HFFc6 (cell line): ENCODE results near the gene NDUFS3. TPM values are rescaled to one million over a fixed set of nuclear protein-coding genes. Genes with fewer than 3 reads are reported as not detected.

Experiments
- DNase-seq: peaks from one replicate; pipeline ENCODE4 v3.0.0-alpha.2; 2018
- H3K27ac Mint-ChIP-seq: 2 replicates; pipeline ENCODE4 v1.8.0; 2020; ENCODE audit warnings: mild to moderate bottlenecking, mixed read lengths
- H3K27me3 Mint-ChIP-seq: 2 replicates; pipeline ENCODE4 v1.8.0; 2021; ENCODE audit warnings: mild to moderate bottlenecking, moderate library complexity, mixed read lengths; ENCODE audit not compliant: insufficient read depth
- H3K36me3 Mint-ChIP-seq: 2 replicates; pipeline ENCODE4 v1.8.0; 2021; ENCODE audit warnings: low read depth, mixed read lengths
- H3K4me1 Mint-ChIP-seq: 2 replicates; pipeline ENCODE4 v1.8.0; 2020; ENCODE audit warnings: low read depth, mixed read lengths
- H3K4me3 Mint-ChIP-seq: 2 replicates; pipeline ENCODE4 v1.8.0; 2020; ENCODE audit warnings: mild to moderate bottlenecking, moderate library complexity, mixed read lengths
- H3K9me3 Mint-ChIP-seq: 2 replicates; pipeline ENCODE4 v1.8.0; 2020; ENCODE audit warnings: mild to moderate bottlenecking, mixed read lengths
- CTCF ChIP-seq: fragments of 200-600 bp; sonication (generic); IDR thresholded peaks from 2 replicates; pipeline ENCODE4 v1.5.0; 2021; ENCODE audit warnings: antibody characterized with exemption, mild to moderate bottlenecking
- total RNA-seq, 6 experiments: library from RNA; stranded (reverse); fragmentation: NEBNext Ultra II Directional; extraction: Animal tissue kit (Norgen Biotek cat#: 25700); gene quantifications; 2 replicates in 1 of 6; 3 replicates in 5 of 6; pipeline ENCODE4 v1.2.3, GENCODE V29; 2021

NDUFS3 gene
- total RNA-seq, 6 experiments from 2014 or later = 97.0 to 105 (median 99.8) TPM

GRCh38 chr11:47589584-47589976 lies 10.7 kb downstream of the NDUFS3 start:
- no peak for DNase-seq
- Mint-ChIP-seq H3K9me3 (no peaks in the 10 kb centered on the region), H3K27ac (no peak overlapping the region), H3K4me1 (no peaks in the 10 kb centered on the region), H3K4me3 (no peak overlapping the region), H3K36me3 (peaks cover under 1% of the 10 kb centered on the region; the same call in 1 of the 2 replicates), H3K27me3 (peaks cover 28% of the 10 kb centered on the region)
- no peak for TF ChIP-seq CTCF

GRCh38 chr11:47589977-47590861 lies 11.3 kb downstream of the NDUFS3 start:
- H3K36me3 Mint-ChIP-seq = no peaks in the 10 kb centered on the region
- DNase-seq = no peak
- H3K27me3 Mint-ChIP-seq = peaks cover 31% of the 10 kb centered on the region

GRCh38 chr11:47591764-47592163 lies 12.9 kb downstream of the NDUFS3 start:
- no peaks in the 10 kb centered on the region for H3K4me1 Mint-ChIP-seq
- no peak overlapping the region for H3K4me3 Mint-ChIP-seq
- no peaks in the 10 kb centered on the region for H3K36me3 Mint-ChIP-seq
- no peak for DNase-seq
- H3K9me3 Mint-ChIP-seq = no peaks in the 10 kb centered on the region
- H3K27me3 Mint-ChIP-seq = peaks cover 32% of the 10 kb centered on the region
- TF ChIP-seq CTCF = no peak
- no peak overlapping the region for H3K27ac Mint-ChIP-seq

More at GRCh38 chr11:47589977-47590861, 11.3 kb downstream of the NDUFS3 start:
- H3K9me3 Mint-ChIP-seq = no peaks in the 10 kb centered on the region
- no peak overlapping the region for H3K27ac Mint-ChIP-seq
- no peak for TF ChIP-seq CTCF
- no peaks in the 10 kb centered on the region for H3K4me1 Mint-ChIP-seq
- no peak overlapping the region for H3K4me3 Mint-ChIP-seq

- TF ChIP-seq CTCF = no peak
- Mint-ChIP-seq H3K4me1 (no peaks in the 10 kb centered on the region), H3K27ac (no peak overlapping the region), H3K9me3 (no peaks in the 10 kb centered on the region), H3K27me3 (peaks cover 32% of the 10 kb centered on the region), H3K36me3 (no peaks in the 10 kb centered on the region), H3K4me3 (no peak overlapping the region)
- no peak for DNase-seq
Observed at GRCh38 chr11:47592251-47592650, 13.4 kb downstream of the NDUFS3 start.

- no peaks in the 10 kb centered on the region for H3K36me3 Mint-ChIP-seq
- DNase-seq = no peak
- no peak for TF ChIP-seq CTCF
- H3K27me3 Mint-ChIP-seq = peaks cover 32% of the 10 kb centered on the region
- H3K4me1 Mint-ChIP-seq = no peaks in the 10 kb centered on the region
- no peak overlapping the region for H3K4me3 Mint-ChIP-seq
- H3K9me3 Mint-ChIP-seq = no peaks in the 10 kb centered on the region
- no peak overlapping the region for H3K27ac Mint-ChIP-seq
Observed at GRCh38 chr11:47592970-47593369, 14.1 kb downstream of the NDUFS3 start.
